HepG2 (cell line): Measurements from ENCODE around the gene UBE2I. TPM values are rescaled to one million over a fixed set of nuclear protein-coding genes. Genes with fewer than 3 reads are reported as not detected.

Source experiments
- ARID5B ChIP-seq: IDR thresholded peaks from 2 replicates; pipeline ENCODE4 v1.4.0; 2020; ENCODE audit warnings: mild to moderate bottlenecking, missing genetic modification reagents
- MIER2 ChIP-seq: IDR thresholded peaks from 2 replicates; pipeline ENCODE4 v1.6.1; 2016; ENCODE audit warnings: missing biosample characterization, missing genetic modification reagents
- MTA1 ChIP-seq: sonication (generic); formaldehyde crosslinking; IDR thresholded peaks from 2 replicates; pipeline ENCODE4 v1.4.0; 2020; ENCODE audit warnings: missing genetic modification reagents, mild to moderate bottlenecking, borderline replicate concordance
- NFIB ChIP-seq: sonication (generic); formaldehyde crosslinking; IDR thresholded peaks from 2 replicates; pipeline ENCODE4 v1.9.0; 2021; ENCODE audit warnings: missing genetic modification reagents, mild to moderate bottlenecking, borderline replicate concordance
- PHF20 ChIP-seq: sonication (generic); formaldehyde crosslinking; IDR thresholded peaks from 2 replicates; pipeline ENCODE4 v1.5.0; 2020; ENCODE audit warnings: mild to moderate bottlenecking, missing genetic modification reagents
- RARA ChIP-seq: IDR thresholded peaks from 2 replicates; pipeline ENCODE4 v1.6.1; 2016; ENCODE audit warnings: missing genetic modification reagents, missing compliant biosample characterization
- SIX4 ChIP-seq: sonication (generic); formaldehyde crosslinking; IDR thresholded peaks from 2 replicates; pipeline ENCODE4 v1.4.0; 2020; ENCODE audit warnings: missing genetic modification reagents
- SP2 ChIP-seq: sonication (generic); formaldehyde crosslinking; IDR thresholded peaks from 2 replicates; pipeline ENCODE4 v1.5.1; 2020; ENCODE audit warnings: mild to moderate bottlenecking, missing genetic modification reagents
- ZBTB26 ChIP-seq: IDR thresholded peaks from 2 replicates; pipeline ENCODE4 v1.6.1; 2016; ENCODE audit warnings: missing compliant biosample characterization, missing genetic modification reagents, borderline replicate concordance
- ZNF280D ChIP-seq: sonication (generic); formaldehyde crosslinking; IDR thresholded peaks from 2 replicates; pipeline ENCODE4 v1.5.1; 2020; ENCODE audit warnings: mild to moderate bottlenecking, missing genetic modification reagents
- ZNF441 ChIP-seq: sonication (generic); formaldehyde crosslinking; IDR thresholded peaks from 2 replicates; pipeline ENCODE4 v1.7.0; 2021; ENCODE audit warnings: missing genetic modification reagents, borderline replicate concordance
- ZNF607 ChIP-seq: sonication (generic); formaldehyde crosslinking; IDR thresholded peaks from 2 replicates; pipeline ENCODE4 v1.5.1; 2020; ENCODE audit warnings: missing genetic modification reagents, mild to moderate bottlenecking, borderline replicate concordance
- ZNF878 ChIP-seq: sonication (generic); formaldehyde crosslinking; IDR thresholded peaks from 2 replicates; pipeline ENCODE4 v1.8.1; 2023; ENCODE audit warnings: mild to moderate bottlenecking, missing genetic modification reagents, moderate library complexity
- ZSCAN29 ChIP-seq: sonication (generic); formaldehyde crosslinking; conservative IDR thresholded peaks from 2 replicates; pipeline ENCODE4 v1.4.0; 2020; ENCODE audit warnings: mild to moderate bottlenecking, missing genetic modification reagents
- ZXDC ChIP-seq: sonication (generic); formaldehyde crosslinking; IDR thresholded peaks from 2 replicates; pipeline ENCODE4 v1.5.0; 2020; ENCODE audit warnings: mild to moderate bottlenecking, missing genetic modification reagents
- polyA plus RNA-seq, 8 experiments: library from polyadenylated mRNA; depleted of rRNA in 3 of 8; stranded (reverse) in 7 of 8; unstranded in 1 of 8; fragments of >200 nt; fragmentation: Illumina TruSeq in 4 of 8; extraction: Trizol in 4 of 8; gene quantifications; 2 replicates each; pipeline versions ENCODE4 v1.2.1 to v1.2.3, GENCODE V29; 2011 to 2016; ENCODE audit warnings: low read depth in 4 of 8, missing spikeins in 1 of 8, mixed read lengths in 1 of 8; ENCODE audit not compliant: insufficient read depth in 1 of 8
- total RNA-seq, 5 experiments: library from RNA; depleted of rRNA; stranded (reverse); fragments of >200 nt; fragmentation: Illumina TruSeq; extraction: Trizol; gene quantifications; 2 replicates each; pipeline ENCODE4 v1.2.3, GENCODE V29; 2016; ENCODE audit warnings: low read depth in 1 of 5

The UBE2I gene
- total and polyA plus RNA-seq, 2 of the 13 experiments (the other 11 are each of a cell fraction or from before 2014, with no cell fraction given): 75.8 to 98.9 TPM

GRCh38 chr16:1308977-1309885 is at the start of gene UBE2I (continued):
- TF ChIP-seq ZXDC (CRISPR knock-in tag): no peak
- no peak for TF ChIP-seq MTA1
- no peak for TF ChIP-seq NFIB (CRISPR knock-in tag)
- peak; percentile 52; the same call in 1 of the 2 replicates for TF ChIP-seq ZNF607 (CRISPR knock-in tag)
- no peak for TF ChIP-seq MIER2 (CRISPR knock-in tag)
- TF ChIP-seq ZNF280D (CRISPR knock-in tag): peak; percentile 92
- TF ChIP-seq SIX4 (CRISPR knock-in tag): no peak
- TF ChIP-seq ZNF878 (CRISPR knock-in tag): no peak
- peak; percentile 46; the same call in 1 of the 2 replicates for TF ChIP-seq ZBTB26 (CRISPR knock-in tag)
- TF ChIP-seq RARA (CRISPR knock-in tag): peak; percentile 52
- peak; percentile 7; the same call in 1 of the 2 replicates for TF ChIP-seq ARID5B (CRISPR knock-in tag)
- TF ChIP-seq ZSCAN29 (CRISPR knock-in tag): 0 out of 2 replicates have a peak, but pooled peaks have one; percentile 27
- peak; percentile 93 for TF ChIP-seq ZNF441 (CRISPR knock-in tag)
- TF ChIP-seq PHF20 (CRISPR knock-in tag): peak; percentile 83
- peak; percentile 88 for TF ChIP-seq SP2
